Measurements from ENCODE around the gene PLXND1. TPM values are rescaled to one million over a fixed set of nuclear protein-coding genes. Genes with fewer than 3 reads are reported as not detected.

Gene PLXND1
- total RNA-seq, 1 experiment from 2014 or later = 47.3 TPM

DNA sequence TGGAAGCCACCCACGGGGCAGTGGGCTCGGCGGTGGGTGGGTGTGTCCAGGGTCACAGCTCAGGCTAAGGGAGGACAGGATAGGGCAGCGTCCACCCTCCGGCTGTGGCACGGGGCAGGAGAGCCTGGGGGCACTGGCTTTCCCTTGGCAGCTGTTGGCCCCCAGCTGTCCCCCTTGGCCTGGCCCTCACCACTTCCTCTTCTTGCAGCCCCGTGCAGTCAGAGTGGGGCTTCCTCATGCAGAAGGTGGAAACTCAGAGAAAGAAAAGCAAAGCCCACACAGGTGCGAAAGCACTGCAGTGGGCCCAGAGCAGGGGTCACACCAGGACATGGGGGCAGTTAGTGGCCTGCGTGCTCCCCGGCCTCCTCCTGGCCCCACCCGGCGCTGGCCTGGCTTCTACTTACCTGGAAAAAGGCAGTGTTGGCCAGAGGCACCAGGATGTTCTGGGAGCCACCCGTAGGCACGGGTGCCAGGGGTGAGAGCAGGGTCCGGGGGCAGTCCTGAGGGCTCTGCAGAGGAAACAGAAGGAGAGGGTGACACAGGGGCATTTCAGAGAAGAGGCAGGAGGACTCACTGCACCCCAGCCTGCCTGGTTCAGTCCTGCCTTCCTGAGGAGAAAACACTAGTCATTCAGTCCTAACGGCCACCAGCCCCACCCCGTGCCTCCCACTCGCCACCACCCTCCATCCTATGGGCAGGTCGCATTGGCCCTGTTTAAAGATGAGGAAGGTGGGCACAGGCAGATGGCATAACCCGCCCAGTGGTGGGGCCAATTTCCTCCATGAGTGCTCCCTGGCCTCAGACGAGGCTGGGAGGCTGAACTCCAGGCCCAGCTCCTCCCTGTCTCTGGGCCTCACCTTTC lies 28.3 kb downstream of the PLXND1 start:
- no peaks in the 10 kb centered on the region for H3K4me1 ChIP-seq (ENCODE audit: control insufficient read depth in 1 of 2, insufficient read depth in 2 of 2, low read length in 2 of 2)
- no peaks in the 10 kb centered on the region for H3K9me3 ChIP-seq (ENCODE audit: control insufficient read depth in 1 of 2, insufficient read depth in 1 of 2, low read depth in 1 of 2, low read length in 2 of 2)
- H2AFZ ChIP-seq (ENCODE audit: low read depth, low read length, poor library complexity, severe bottlenecking) = no peak overlapping the region
- ChIA-PET RAD21 (ENCODE audit: low non-redundant PET in 1 of 2, low total read pairs in 2 of 2, uncharacterized antibody in 2 of 2, unreplicated experiment in 2 of 2) (no interaction called here), POLR2A (no interaction called here), CTCF (no interaction called here)
- no peak for ATAC-seq
- H3K4me2 ChIP-seq (ENCODE audit: low read length) = no peak overlapping the region
- intact Hi-C loops (cut with micrococcal nuclease) = no loop called here
- H3K9me2 ChIP-seq (ENCODE audit: insufficient read depth) = no peaks in the 10 kb centered on the region
- no peak for DNase-seq (ENCODE audit: low read depth, low spot score)
- no peaks in the 10 kb centered on the region for H3K79me2 ChIP-seq (ENCODE audit: insufficient read depth, low read length)
- no peak overlapping the region for H3K9ac ChIP-seq (ENCODE audit: low read length)
- no peaks in the 10 kb centered on the region for H4K20me1 ChIP-seq (ENCODE audit: insufficient read depth)
- BruUV-seq (replicated peaks) = no TSS peak
- H3K27me3 ChIP-seq (ENCODE audit: insufficient read depth, low read length) = no peaks in the 10 kb centered on the region
- no peak overlapping the region for H3K4me3 ChIP-seq (replicated peaks in 1 of 2; ENCODE audit: low read depth in 1 of 2, low read length in 2 of 2)
- H3K36me3 ChIP-seq (ENCODE audit: control insufficient read depth in 1 of 2, insufficient read depth in 2 of 2, low read length in 2 of 2) = no peaks in the 10 kb centered on the region; a peak in 1 of 4 replicates
- H3K27ac ChIP-seq (ENCODE audit: low read depth, low read length) = no peak overlapping the region
- TF ChIP-seq CBX3 (IDR thresholded peaks at IDR 0.05; ENCODE audit: low read depth) (no peak), ELF1 (IDR thresholded peaks at IDR 0.05; ENCODE audit: borderline replicate concordance, low read depth) (no peak), TCF7L2 (IDR thresholded peaks at IDR 0.05; ENCODE audit: borderline replicate concordance, extremely low read depth, insufficient read depth, insufficient read length) (no peak), SIN3A (IDR thresholded peaks at IDR 0.05; ENCODE audit: low read depth) (no peak), YY1 (IDR thresholded peaks at IDR 0.05; ENCODE audit: extremely low read depth, insufficient replicate concordance, low read depth, low read length) (no peak), SP1 (IDR thresholded peaks at IDR 0.05; ENCODE audit: low read depth) (no peak), ZBTB33 (IDR thresholded peaks at IDR 0.05; ENCODE audit: extremely low read depth, insufficient replicate concordance, low read length) (no peak), POLR2AphosphoS5 (IDR thresholded peaks at IDR 0.05; ENCODE audit: low read depth, low read length) (no peak), CEBPB (IDR thresholded peaks at IDR 0.05; ENCODE audit: low read depth) (no peak), EGR1 (IDR thresholded peaks at IDR 0.05; ENCODE audit: low read depth) (no peak), SRF (IDR thresholded peaks at IDR 0.05; ENCODE audit: low read depth) (no peak), POLR2A (IDR thresholded peaks at IDR 0.05; ENCODE audit: borderline replicate concordance, extremely low read depth, insufficient read depth, insufficient read length) (no peak), ZNF274 (IDR thresholded peaks at IDR 0.05; ENCODE audit: low read depth, low read length) (no peak), ZFX (IDR thresholded peaks at IDR 0.05) (no peak), ATF3 (IDR thresholded peaks at IDR 0.05) (no peak)
- TF ChIP-seq, protein P1, sequence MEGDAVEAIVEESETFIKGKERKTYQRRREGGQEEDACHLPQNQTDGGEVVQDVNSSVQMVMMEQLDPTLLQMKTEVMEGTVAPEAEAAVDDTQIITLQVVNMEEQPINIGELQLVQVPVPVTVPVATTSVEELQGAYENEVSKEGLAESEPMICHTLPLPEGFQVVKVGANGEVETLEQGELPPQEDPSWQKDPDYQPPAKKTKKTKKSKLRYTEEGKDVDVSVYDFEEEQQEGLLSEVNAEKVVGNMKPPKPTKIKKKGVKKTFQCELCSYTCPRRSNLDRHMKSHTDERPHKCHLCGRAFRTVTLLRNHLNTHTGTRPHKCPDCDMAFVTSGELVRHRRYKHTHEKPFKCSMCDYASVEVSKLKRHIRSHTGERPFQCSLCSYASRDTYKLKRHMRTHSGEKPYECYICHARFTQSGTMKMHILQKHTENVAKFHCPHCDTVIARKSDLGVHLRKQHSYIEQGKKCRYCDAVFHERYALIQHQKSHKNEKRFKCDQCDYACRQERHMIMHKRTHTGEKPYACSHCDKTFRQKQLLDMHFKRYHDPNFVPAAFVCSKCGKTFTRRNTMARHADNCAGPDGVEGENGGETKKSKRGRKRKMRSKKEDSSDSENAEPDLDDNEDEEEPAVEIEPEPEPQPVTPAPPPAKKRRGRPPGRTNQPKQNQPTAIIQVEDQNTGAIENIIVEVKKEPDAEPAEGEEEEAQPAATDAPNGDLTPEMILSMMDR (IDR thresholded peaks at IDR 0.05 in 2 of 3, conservative IDR thresholded peaks at IDR 0.05 in 1 of 3; ENCODE audit: borderline replicate concordance in 1 of 3, insufficient read depth in 1 of 3, low read depth in 2 of 3, low read length in 2 of 3) = no peak

All from HCT116 (cell line).